ENCODE measurements around the gene PADI1.
A peak's percentile ranks its signal among the peaks of the same experiment; 100 is the strongest.

PADI1 gene

GRCh38 chr1:17227358-17227915 lies 22.5 kb downstream of the PADI1 start (continued):
- TF ChIP-seq RBAK (tag by site-specific recombination; IDR thresholded peaks at IDR 0.05): peak; percentile 71; the same call in 1 of the 2 replicates
- peak; percentile 98 for TF ChIP-seq ZNF426 (tag by site-specific recombination; IDR thresholded peaks at IDR 0.05)
- TF ChIP-seq ZNF76 (tag by site-specific recombination; IDR thresholded peaks at IDR 0.05; ENCODE audit: borderline replicate concordance, low read depth): no peak
- no peak for TF ChIP-seq OSR2 (tag by site-specific recombination; IDR thresholded peaks at IDR 0.05)
- 0 out of 2 replicates have a peak, but pooled peaks have one; percentile 70 for TF ChIP-seq ZNF639 (tag by site-specific recombination; IDR thresholded peaks at IDR 0.05)
- TF ChIP-seq HIC1 (tag by site-specific recombination; IDR thresholded peaks at IDR 0.05): no peak
- peak; percentile 69 for TF ChIP-seq ZBTB21 (tag by site-specific recombination; IDR thresholded peaks at IDR 0.05)
- TF ChIP-seq ZNF404 (tag by site-specific recombination; IDR thresholded peaks at IDR 0.05): peak; percentile 93
- peak; percentile 83 for TF ChIP-seq ZBTB11 (tag by site-specific recombination; conservative IDR thresholded peaks at IDR 0.05; ENCODE audit: low read depth)
- TF ChIP-seq WT1 (tag by site-specific recombination; IDR thresholded peaks at IDR 0.05): 0 out of 2 replicates have a peak, but pooled peaks have one; percentile 19
- TF ChIP-seq ZNF354C (tag by site-specific recombination; IDR thresholded peaks at IDR 0.05; ENCODE audit: borderline replicate concordance, low read depth): peak; percentile 83; the same call in 1 of the 2 replicates
- 0 out of 2 replicates have a peak, but pooled peaks have one; percentile 30 for TF ChIP-seq SP3 (tag by site-specific recombination; IDR thresholded peaks at IDR 0.05)
- 0 out of 2 replicates have a peak, but pooled peaks have one; percentile 27 for TF ChIP-seq ZNF548 (tag by site-specific recombination; IDR thresholded peaks at IDR 0.05)
- peak; percentile 97 for TF ChIP-seq ZNF266 (tag by site-specific recombination; IDR thresholded peaks at IDR 0.05; ENCODE audit: low read depth)

GRCh38 chr1:17228619-17229018 lies 23.7 kb downstream of the PADI1 start:
- TF ChIP-seq ZNF747 (tag by site-specific recombination; IDR thresholded peaks at IDR 0.05): no peak
- no peak for TF ChIP-seq ZNF132 (tag by site-specific recombination; IDR thresholded peaks at IDR 0.05; ENCODE audit: borderline replicate concordance)
- TF ChIP-seq KLF16 (tag by site-specific recombination; IDR thresholded peaks at IDR 0.05): no peak
- no peak for TF ChIP-seq KLF17 (tag by site-specific recombination; IDR thresholded peaks at IDR 0.05)
- no peak for TF ChIP-seq GFI1B (tag by site-specific recombination; IDR thresholded peaks at IDR 0.05)
- TF ChIP-seq ZNF785 (tag by site-specific recombination; IDR thresholded peaks at IDR 0.05): no peak
- no peak for TF ChIP-seq ZSCAN18 (tag by site-specific recombination; IDR thresholded peaks at IDR 0.05)
- TF ChIP-seq ZBTB44 (tag by site-specific recombination; IDR thresholded peaks at IDR 0.05): no peak
- no peak for TF ChIP-seq ZNF701 (tag by site-specific recombination; IDR thresholded peaks at IDR 0.05)
- TF ChIP-seq EGR2 (tag by site-specific recombination; IDR thresholded peaks at IDR 0.05; ENCODE audit: low read depth): no peak
- no peak for TF ChIP-seq ZNF266 (tag by site-specific recombination; IDR thresholded peaks at IDR 0.05; ENCODE audit: low read depth)
- ChIA-PET CTCF (no interaction called here), POLR2A (no interaction called here)
- Histone ChIP-seq H3K36me3 (ENCODE audit: control insufficient read depth in 2 of 2, insufficient read depth in 1 of 2, low read length in 2 of 2) (no peaks in the 10 kb centered on the region), H3K4me3 (ENCODE audit: low read depth, low read length) (no peak overlapping the region), H3K4me1 (ENCODE audit: control insufficient read depth, insufficient read depth, low read length) (peaks cover 12% of the 10 kb centered on the region), H3K27ac (ENCODE audit: extremely low read depth, low read depth, low read length) (no peak overlapping the region), H3K9me3 (ENCODE audit: control insufficient read depth, insufficient read depth, low read depth, low read length) (no peaks in the 10 kb centered on the region)

Measured in HEK293 (cell line).